C4-2B (cell line): ENCODE data around the gene MLXIPL.
"Not testable (repeated sequence)": the region's sequence is repeated elsewhere in the genome, so short reads cannot be mapped to it uniquely, and the experiment has no call there.

Experiments
- H3K27ac ChIP-seq: fragments of 450-650 bp; 2 replicates; pipeline ENCODE4 v1.5.1; 2017
- ZFX ChIP-seq: fragments of 450-650 bp; IDR thresholded peaks from 2 replicates; pipeline ENCODE4 v1.6.1; 2017
- TF ChIP-seq, protein P1 (sequence below): fragments of 450-650 bp; conservative IDR thresholded peaks from 2 replicates; pipeline ENCODE4 v1.5.1; 2017; ENCODE audit warnings: mild to moderate bottlenecking

The MLXIPL gene

DNA sequence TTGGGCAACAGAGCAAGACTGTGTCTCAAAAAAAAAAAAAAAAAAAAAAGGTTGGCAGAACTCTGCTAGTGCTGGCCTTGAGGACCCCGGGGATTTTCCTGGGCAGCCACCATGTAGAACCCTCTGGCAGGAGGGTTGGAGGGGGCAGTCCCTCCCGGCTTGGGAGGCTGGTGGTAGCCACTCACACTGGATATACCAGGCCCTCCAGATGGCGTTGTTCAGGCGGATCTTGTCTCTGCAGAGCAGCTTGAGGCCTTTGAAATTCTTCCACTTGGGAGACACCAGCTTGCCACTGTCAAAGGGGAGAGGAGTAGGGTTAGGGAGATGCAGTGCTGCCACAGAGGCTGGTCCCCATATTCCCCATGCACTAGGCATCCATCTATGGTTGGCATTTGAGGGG is 8.4 kb downstream of the MLXIPL start:
- TF ChIP-seq, protein P1, sequence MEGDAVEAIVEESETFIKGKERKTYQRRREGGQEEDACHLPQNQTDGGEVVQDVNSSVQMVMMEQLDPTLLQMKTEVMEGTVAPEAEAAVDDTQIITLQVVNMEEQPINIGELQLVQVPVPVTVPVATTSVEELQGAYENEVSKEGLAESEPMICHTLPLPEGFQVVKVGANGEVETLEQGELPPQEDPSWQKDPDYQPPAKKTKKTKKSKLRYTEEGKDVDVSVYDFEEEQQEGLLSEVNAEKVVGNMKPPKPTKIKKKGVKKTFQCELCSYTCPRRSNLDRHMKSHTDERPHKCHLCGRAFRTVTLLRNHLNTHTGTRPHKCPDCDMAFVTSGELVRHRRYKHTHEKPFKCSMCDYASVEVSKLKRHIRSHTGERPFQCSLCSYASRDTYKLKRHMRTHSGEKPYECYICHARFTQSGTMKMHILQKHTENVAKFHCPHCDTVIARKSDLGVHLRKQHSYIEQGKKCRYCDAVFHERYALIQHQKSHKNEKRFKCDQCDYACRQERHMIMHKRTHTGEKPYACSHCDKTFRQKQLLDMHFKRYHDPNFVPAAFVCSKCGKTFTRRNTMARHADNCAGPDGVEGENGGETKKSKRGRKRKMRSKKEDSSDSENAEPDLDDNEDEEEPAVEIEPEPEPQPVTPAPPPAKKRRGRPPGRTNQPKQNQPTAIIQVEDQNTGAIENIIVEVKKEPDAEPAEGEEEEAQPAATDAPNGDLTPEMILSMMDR = no peak
- no peak for TF ChIP-seq ZFX
- H3K27ac ChIP-seq = no peak overlapping the region

DNA sequence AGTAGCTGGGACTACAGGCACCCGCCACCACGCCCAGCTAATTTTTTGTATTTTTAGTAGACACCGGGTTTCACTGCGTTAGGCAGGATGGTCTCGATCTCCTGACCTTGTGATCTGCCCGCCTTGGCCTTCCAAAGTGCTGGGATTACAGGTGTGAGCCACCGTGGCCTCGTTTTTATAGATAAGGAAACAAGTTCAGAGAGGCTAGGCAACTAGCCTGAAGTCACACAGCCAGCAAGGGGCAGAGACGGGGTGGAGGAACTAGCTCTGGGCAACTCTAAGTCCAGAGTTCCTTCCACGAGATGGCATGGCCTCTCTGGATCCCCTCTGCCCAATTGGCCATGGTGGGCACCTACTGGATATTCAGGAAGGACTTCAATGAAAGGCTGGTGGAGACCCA is 9.4 kb downstream of the MLXIPL start:
- H3K27ac ChIP-seq = not testable (repeated sequence)

DNA sequence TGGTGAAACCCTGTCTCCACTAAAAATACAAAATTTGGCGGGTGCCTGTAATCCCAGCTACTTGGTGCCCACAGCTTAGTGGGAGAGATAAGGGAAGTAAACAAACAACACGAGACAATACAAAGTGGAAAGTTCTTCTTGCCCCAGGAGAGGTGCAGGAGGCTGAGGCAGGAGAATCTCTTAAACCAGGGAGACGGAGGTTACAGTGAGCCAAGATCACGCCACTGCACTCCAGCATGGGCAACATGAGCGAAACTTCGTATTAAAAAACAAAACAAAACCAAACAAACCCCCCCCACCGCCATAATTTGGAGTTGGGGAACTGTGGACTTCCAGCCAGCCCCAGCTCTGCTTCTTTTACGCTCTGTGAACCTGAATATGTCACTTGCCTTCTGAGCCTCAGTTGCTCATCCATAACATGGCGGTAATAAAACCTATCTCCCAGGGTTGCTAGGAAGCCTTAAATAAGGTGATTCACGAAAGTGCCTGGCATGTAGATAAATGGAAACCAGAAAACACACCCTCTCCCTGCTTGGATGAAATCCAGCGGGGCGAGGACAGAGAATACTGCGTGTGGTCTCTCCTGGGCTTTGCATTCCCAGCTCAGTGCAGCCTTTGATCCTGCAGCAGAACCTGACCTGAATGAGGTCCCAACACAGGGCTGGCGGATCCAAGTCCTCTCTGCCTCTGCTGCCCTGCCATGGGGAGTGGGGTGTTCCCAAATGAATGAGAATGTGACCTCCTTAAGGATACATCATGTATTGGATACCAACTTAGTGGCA is 10.2 kb downstream of the MLXIPL start:
- no peak for TF ChIP-seq ZFX
- TF ChIP-seq, protein P1 = no peak
- H3K27ac ChIP-seq = peak overlapping the region; percentile 62

DNA sequence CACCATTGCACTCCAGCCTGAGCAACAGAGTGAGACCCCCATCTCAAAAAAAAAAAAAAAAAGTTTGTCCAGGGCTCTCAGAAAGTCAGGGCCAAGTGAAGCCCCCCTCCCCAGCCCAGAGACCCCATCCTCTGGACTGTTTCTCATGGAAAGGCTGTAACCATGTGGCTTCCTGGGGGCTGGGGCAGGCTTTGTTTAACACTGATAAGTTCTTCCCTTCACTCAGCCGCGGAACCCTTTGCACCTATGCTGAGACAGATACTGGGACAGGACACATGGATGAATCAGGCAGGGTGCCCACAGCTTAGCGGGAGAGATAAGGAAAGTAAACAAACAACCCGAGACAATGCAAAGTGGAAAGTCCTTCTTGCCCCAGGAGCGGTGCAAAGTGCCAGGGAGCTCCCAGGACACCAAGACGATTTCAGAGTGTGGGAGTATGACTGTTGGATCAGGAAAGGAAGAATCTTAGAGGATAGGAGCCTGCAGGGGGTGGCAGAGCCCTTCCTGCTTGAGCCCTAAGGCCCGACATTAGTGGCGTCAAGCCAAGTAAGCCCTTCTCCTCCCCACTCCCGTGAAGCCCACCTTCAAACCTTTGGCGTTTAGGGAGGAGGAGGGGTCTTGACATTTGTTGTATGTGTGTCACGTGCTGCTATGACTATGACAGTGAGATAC is 11.6 kb downstream of the MLXIPL start:
- TF ChIP-seq, protein P1 = no peak; the same call in 1 of the 2 replicates
- no peak for TF ChIP-seq ZFX
- H3K27ac ChIP-seq = peak overlapping the region; percentile 62

DNA sequence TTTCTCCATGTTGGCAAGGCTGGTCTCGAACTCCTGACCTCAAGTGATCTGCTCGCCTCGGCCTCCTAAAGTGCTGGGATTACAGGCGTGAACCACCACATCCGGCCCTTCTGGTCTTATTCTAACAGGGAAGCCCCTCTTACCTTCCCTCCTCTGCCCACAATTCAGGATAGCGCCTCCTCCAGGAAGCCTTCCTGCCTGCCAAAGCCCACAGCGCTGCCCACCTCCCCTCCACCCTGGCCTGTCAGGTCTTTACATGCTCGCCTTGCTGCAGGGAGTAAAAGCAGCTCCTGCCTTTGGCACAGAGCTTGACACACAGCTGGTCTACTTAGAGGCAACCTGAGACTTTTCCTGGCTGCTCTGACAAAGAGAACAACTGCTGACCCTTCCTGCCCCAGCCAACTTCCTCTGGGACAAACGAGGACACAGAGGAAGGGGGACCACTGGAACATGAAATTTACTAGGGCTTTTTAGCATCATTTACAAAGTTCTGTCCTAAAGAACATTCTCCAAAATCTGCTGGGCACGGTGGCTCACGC is 13.2 kb downstream of the MLXIPL start:
- H3K27ac ChIP-seq = no peak overlapping the region
- TF ChIP-seq, protein P1 = no peak
- TF ChIP-seq ZFX = no peak

DNA sequence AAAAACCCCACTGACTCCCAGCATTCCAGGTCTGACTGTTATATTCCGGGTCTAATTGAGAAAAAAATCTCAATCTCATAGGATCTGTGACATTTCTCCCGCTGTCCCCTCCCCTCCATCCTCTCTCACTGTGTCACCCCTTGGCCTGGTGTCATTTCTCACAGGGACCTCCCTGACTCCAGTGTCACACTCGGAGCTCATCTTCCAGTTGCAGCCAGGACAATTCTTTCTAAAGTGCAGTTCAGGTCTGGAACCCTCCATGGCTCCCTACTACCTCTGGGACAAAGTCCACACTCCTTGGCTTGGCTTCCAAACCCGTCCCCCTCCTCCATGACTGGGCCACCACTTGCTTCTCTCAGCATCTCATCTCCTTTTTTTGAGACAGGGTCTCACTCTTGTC is 14.2 kb downstream of the MLXIPL start:
- no peak for TF ChIP-seq ZFX
- no peak overlapping the region for H3K27ac ChIP-seq

DNA sequence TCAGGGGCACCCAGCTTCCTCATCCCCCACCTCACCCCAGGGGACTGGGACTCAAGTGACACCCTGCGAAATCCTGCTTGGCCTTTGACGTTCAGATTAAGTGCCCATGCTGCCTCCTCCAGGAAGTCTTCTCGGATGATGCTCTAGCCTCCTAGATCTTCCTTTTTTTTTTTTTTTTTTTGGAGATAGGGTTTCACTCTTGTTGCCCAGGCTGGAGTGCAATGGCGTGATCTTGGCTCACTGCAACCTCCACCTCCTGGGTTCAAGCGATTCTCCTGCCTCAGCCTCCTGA is 16.7 kb downstream of the MLXIPL start:
- H3K27ac ChIP-seq = not testable (repeated sequence)

DNA sequence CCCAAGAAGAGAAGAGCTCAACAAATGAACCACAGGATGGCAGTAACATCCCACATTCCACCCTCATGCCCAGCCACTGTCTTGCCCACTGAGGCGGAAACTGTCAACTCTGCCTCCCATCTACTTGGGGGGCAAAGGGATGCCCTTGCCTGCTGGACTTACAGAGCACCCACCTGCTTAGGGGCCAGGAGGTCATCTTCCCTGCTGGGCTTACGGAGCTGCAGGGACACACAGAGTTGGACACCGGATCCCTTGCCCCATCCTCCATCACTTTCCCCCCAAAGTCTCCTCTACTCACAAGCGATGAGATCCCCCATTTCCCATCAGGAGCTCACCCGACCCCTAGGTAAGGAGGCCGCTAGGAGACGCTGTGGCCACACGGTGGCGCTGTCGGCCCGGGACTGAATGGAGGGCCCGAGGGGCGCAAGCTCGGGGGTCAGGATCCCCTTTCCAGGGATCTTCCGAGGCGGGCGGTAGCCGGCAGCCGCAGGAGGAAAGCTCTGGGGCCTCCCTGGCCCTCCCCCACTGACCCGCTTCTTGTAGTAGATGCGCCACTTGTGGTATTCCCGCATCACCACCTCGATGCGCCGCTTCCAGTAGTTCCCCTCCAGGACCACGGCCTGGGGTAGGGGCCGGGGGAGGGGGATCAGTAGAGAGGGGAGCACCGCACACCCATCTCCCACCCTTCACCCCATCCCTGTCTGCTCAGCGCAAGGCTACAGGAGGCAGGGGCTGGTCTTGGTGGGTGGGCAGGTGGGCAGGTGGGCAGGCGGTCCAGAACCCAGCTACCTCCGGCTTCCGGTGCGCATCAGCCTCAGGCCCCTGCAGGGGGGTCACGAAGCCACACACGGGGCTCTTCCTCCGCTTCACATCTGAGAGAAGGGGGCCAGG is 17.3 kb downstream of the MLXIPL start:
- H3K27ac ChIP-seq = no peak overlapping the region
- TF ChIP-seq, protein P1 = peak; percentile 99
- no peak for TF ChIP-seq ZFX
